HuH-7 (cell line): ENCODE measurements around the gene SF3B4.
"Not testable (repeated sequence)": the region's sequence is repeated elsewhere in the genome, so short reads cannot be mapped to it uniquely, and the experiment has no call there.

Experiments used
- DNase-seq: peaks from one replicate; pipeline ENCODE4 v3.0.0; 2011; ENCODE audit warnings: low spot score

The SF3B4 gene, protein sequence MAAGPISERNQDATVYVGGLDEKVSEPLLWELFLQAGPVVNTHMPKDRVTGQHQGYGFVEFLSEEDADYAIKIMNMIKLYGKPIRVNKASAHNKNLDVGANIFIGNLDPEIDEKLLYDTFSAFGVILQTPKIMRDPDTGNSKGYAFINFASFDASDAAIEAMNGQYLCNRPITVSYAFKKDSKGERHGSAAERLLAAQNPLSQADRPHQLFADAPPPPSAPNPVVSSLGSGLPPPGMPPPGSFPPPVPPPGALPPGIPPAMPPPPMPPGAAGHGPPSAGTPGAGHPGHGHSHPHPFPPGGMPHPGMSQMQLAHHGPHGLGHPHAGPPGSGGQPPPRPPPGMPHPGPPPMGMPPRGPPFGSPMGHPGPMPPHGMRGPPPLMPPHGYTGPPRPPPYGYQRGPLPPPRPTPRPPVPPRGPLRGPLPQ

DNA sequence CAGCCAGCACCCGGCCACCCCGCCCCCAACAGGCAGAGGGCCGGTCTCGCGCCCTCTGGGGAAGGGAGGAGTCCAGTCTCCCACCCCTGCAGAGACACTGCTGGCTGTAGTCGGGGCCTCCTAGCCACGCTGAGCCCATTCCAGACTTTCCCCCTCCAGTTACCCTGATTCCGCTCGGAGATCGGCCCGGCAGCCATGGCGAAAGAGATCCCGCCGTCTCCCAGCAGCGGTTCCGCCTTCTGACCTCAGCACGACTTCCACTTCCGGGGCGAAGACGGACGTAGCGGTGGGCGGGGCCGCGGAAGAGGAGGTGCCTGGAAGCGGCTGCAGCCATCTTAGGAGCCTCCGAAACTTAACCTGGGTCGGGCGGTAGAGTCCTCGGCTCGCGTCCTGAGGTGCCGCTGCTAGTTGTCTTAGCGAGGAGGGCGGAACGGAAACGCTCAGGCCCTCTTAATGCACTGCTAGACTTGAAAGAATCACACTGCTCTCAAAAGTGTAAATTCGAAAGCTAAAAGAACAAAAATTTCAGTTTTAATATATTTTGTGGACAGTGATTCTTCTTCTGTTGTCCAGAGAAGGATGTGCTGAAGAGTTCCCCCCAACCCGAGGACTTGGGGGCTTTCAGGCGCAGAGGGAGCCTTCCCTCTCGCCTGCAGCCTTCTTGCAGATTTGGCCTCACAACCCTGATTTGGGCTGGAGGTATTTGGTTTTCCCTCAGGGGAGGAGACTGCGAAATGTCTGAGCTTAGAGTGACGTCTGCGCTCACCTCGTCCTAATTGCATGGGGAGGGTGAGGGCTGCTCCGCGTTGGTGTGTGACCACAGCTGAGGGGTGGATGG lies at the start of gene SF3B4:
SF3B4 (minus strand) TSS at position 241 of the 838 bp plus-strand sequence; CDS start at position 197, 44 bp downstream.
- peak; percentile 81 for DNase-seq

DNA sequence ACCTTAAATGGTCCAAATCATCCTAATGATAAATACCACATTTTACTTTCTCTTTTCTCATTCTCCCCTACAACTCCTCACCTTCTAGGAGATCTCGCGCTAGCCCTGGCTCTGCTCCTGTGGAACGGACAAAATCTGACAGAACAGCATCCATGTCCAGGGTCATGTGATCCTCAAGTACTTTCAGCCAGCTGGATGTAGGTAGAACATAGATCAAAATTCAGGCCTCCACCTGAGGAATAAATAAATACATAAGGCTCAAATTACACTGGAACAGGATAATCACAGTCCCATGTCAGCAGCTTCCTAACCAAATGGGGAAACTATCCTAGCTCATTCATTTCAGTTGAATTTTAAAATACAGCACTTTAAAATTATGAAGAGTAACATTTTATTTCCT lies 49.7 kb upstream of the SF3B4 start:
- no peak for DNase-seq

DNA sequence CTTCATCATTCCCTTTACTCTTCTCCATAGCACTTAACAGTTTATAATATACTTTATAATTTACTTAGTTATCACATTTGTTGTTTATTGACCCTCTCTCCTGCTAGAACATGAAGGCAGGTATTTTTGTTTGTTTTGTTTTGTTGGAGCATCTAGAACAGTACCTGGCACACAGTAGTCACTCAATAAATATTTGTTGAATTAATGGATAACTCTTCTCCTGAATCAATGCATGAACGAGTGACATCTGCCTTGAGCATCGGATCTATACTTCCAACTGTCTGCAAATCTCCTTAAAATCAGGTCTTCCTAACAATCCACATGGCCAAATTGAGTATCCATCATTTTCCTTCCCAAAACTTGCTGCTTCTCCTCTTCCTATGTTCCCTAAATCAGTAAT lies 44.9 kb upstream of the SF3B4 start:
- DNase-seq, result no peak

DNA sequence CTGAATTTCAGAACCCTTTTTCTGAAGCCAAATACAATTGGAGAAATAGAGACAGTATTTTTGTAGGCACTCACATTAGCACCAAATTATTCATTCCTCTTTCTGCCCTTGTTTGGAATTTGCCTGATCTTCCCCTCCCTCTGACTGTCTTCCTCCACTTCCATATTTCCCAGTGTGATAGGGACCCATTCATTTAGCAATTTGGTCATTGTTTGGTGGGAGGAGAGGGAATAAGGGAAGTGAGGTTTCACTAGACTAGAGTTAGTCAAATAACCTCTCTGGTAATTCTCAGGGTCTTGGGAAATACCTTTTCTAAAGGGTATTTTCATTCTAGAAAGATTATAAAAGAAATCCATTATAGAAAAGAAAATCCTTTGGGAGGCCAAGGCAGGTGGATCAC lies 40.0 kb upstream of the SF3B4 start:
- DNase-seq, result no peak

DNA sequence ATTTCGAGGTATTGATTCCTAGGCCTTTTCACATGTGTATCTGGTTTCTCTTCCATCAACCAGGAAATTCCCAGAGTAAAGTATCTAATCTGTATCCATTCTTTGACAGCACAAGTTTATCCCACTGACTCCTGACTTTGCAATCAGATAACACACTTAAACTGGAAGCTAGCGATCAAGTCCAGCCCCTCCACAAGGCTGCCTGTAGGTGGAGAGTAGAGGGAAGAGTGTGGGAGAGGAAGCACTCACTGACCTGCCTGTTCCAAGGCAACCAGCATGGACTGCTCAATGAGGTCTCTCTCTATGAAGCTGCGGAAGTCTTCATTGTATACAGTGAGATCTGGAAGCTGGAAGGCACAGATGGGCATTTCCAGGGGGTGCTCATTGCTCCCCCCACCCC lies 39.4 kb upstream of the SF3B4 start:
- no peak for DNase-seq

DNA sequence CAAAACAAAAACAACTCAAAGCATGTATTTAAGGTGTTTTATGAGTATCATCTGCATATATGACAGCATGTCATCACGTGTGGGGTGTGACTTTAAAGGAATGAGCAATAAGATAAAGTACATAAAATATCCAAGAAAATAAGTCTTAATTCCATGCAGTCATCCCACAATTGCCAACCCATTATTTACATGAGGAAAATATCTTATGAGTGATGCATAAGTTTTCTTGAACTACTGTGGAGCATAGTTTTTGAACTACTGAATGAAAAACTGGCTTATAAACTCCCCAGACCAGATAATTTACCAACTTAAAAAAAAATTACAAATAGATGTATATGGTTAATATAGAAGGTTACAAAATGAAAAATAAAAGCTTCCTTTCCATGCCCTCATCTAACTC lies 38.8 kb upstream of the SF3B4 start:
- no peak for DNase-seq

DNA sequence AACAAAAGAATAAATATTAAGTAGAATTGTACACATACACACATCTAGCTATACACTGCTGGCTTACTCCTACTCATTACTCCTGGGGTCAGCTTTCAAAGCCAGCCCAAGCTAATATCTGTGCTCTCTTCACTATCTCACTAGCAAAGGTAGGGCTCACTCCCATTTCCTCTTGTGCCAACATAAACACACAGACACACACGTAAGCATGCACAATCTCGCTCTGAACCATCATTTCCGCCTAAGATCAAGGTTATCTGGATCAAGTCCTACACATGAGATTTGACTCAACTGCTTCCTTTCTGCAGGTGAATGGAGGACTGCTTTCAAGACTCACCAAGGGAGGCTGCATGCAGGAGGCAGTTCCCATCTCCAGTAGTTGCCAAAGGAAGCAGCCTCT lies 37.8 kb upstream of the SF3B4 start:
- DNase-seq, result no peak

DNA sequence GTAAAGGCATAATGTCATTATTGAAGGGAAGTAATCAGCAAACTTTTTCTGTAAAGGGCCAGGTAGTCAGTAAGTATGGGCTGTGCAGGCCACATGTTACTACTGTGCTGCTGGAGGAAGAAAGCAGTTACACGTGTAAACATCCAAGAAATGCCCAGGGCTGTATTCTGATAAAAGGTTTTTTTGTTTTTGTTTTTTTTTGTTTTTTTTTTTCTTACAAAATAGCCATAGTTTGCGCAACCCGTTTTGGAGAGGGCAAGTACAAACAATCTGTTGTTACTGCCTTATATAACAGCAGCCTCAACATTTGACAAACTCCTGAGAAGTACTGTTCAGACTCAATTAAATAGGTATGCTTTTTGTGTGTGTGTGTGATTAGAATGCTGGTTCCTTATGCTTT lies 35.8 kb upstream of the SF3B4 start:
- DNase-seq, result no peak

DNA sequence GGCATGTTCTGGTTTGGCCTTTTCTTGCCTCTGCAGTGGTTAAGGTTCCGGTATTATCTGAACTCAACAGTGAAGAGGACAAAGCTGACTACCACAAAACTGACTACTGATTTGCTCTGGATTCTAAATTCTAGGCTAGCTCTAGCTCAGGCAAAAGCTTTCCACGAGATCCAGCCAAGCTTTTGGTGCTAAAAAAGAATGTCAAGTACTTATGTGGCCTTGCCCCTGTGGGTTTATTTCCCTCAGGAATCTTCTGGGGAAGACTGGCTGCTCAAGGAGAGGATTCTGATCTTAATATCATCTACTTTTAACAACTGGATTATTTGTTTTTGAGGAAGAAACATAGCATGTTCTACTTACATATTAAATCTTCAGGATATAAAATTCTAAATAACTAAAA lies 35.1 kb upstream of the SF3B4 start:
- DNase-seq, result no peak

DNA sequence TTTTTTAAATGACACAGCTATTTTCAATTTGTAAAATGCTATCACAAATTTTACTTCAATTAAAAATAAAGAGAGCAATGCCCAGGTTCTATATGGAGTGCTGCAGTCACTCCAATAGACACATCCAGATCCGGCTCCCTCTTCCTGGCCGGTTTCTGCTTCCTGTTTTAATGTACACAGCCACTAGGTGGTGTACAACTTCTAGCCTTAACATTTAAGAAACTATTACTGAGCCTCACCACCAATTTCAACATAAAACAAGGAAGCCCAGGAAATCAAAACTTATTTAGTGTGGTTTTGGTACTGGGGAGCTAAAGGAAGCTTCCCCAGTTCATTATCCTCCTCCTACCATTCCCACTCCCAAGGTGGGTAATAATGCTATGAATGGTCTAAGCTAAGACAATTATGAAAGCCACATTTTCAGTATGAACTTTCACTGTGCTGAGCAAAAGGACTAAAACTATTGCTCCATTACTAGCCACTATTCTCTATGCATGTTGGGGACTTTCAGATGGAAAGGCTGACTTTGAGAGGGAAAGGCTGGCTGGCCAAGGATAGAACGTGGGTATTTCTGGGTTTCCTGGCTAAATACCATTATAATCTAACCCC lies 34.5 kb upstream of the SF3B4 start:
- peak; percentile 41 for DNase-seq

DNA sequence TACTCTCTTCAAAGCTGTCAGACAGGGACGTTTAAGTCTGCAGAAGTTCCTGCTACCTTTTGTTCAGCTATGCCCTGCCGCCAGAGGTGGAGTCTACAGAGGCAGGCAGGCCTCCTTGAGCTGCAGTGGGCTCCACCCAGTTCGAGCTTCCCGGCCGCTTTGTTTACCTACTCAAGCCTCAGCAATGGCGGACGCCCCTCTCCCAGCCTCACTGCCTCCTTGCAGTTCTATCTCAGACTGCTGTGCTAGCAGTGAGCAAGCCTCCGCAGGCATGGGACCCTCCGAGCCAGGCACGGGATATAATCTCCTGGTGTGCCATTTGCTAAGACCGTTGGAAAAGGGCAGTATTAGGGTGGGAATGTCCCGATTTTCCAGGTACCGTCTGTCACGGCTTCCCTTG lies 29.9 kb upstream of the SF3B4 start:
- DNase-seq, result not testable (repeated sequence)

DNA sequence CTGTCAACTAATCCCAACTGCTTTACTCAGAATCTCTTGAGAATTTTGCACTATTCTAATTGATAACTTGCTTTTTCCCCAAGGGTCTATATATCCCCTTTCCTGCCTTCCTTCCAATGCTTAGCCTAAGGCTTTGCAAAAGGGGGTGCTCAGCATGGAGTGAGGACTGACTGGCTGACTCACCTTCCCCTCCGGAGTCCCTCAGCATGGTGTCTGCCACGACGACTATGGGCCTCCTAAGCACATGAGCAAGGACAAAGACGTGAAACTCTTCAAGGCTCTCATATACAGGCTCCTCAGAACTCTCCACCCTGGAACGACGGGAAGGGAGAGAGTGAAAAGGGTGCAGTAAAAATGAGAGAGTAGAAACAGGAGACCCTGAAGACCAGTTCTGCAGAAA lies 22.3 kb upstream of the SF3B4 start:
- DNase-seq, result no peak

DNA sequence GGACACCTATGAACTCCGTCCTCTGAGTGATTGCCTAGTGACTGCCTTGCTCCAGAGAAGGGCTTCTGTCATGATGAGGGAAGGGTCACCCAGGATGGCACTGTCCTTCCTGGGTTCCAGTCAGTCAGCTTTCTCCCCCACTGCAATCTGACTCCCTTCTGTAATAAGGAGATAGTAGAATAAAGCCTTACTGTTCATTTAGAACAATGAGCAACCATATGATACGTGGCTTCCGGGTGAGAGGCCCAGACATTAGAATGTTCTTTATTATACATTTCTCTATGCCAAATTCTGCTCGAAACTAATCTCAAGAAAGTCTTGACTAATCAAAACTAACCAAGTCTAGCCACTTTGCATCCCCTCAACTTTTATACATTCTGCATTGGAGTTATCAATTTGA lies 17.6 kb upstream of the SF3B4 start:
- DNase-seq, result no peak

DNA sequence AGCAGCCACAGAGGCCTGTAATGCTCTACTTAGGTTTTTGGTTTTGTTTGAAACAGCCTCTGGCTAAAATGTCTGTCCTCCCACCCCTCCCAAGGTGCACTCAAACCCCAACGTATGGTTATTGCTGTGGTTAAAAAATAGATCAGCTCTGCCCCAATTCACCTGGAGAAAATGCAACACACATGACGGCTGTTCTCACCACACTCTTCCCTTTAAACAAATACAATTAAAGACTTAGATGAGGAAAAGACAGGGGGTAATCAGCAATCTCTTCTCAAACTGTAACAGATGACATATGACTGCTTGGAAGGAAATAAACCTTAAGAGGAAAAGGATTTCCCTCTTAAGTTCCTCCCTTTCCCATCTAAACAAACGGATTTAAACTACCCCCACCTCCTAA lies 15.3 kb upstream of the SF3B4 start:
- no peak for DNase-seq

DNA sequence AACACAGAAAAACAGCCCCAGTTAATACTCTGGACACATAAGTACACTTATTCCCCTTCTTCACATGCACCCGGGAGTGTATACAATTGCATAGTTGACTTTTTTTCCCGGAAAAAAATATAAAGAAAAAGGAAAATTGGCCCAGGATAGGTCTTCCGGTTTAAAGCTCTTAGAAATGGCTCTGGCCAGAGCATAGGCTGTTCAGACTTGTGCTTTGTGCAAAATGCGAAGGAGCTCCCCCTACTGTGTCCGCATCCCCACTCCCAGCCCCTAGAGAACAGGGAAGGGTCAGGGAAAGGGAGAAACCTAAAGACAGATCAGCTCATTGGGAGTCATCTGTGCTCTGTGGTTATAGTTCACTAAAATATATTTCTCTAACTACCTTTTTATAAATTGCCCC lies 14.6 kb upstream of the SF3B4 start:
- DNase-seq, result peak; percentile 46

DNA sequence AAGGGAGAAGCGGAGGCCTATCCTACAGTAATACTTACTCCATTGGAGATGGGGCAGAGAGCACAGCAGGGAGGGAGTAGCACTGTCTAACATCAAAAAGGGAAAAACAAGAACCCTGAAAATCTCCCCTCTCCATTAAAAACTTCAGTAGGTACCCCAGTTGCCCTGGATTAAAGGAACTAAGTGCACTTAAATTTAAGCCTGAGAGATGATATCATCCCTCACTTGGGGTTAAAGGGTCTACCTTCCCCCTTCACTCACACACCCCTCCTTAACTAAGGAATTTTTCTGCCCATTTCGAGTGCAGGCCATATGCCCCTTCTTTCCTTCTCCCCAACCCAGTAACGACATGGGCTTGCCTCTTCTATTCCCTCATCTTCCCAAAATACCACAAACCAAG lies 12.8 kb upstream of the SF3B4 start:
- DNase-seq, result no peak

DNA sequence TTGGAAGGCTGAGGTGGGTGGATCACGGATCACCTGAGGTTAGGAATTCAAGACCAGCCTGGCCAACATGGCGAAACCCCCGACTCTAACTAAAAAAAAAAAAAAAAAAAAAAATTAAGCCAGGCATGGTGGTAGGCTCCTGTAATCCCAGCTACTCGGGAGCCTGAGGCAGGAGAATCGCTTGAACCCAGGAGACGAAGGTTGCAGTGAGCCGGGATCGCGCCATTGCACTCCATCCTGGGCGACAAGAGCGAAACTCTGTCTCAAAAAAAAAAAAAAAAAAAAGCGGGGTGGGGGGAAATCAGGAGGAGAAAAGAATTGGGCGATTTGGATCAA lies 11.0 kb upstream of the SF3B4 start:
- DNase-seq, result not testable (repeated sequence)

DNA sequence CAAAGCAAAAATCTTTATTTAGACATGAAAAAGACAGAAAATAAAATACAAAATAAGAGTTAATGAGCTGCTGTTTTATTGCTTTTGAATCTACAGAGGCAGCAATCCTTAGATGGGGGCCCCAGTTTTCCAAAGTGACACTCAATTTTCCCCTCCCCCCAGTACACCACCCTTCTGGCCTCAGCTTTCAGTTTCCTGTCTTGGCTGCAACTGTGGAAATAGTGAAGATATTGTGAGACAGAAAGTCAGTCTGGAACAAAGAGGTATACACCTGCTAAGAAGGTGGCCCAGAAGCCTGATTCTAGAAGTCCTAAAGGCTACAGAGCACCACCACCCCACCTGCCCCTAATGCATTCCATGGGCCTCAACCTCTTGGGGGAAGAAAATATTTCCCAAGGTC lies 10.2 kb upstream of the SF3B4 start:
- no peak for DNase-seq

DNA sequence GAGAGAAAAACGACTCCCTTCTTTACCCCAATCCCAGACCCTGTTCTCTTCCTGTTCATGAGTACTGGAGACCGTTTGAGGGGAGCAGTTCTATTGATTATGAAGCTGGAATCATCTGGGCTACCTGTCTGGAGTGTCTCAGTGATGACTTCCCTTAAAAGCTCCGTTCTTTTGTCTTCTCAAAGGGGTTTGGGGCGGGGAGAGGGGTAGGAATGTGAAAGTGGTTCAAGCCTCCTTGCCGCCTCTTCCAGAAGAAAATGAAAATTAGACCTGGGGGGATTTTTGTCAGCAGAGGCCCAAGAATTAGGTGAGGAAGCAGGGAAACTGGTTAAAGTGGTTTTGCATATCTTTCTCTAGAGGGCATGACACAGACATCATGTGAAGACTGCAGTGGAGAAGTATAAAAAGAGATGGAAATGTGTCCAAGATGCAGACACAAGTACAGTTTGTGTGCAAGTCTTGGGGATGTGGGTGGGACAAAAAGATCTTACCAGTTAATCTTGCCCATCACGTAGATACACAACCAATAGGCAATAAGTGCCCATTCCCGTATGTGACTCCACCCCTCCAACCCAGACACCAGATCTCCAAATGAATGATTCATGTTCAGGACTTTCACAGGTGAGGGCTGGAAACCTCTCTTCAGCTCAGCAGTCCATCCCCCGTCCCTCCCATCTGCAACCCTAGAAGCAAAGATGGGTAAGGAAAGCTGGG lies 9.5 kb upstream of the SF3B4 start:
- DNase-seq, result no peak

DNA sequence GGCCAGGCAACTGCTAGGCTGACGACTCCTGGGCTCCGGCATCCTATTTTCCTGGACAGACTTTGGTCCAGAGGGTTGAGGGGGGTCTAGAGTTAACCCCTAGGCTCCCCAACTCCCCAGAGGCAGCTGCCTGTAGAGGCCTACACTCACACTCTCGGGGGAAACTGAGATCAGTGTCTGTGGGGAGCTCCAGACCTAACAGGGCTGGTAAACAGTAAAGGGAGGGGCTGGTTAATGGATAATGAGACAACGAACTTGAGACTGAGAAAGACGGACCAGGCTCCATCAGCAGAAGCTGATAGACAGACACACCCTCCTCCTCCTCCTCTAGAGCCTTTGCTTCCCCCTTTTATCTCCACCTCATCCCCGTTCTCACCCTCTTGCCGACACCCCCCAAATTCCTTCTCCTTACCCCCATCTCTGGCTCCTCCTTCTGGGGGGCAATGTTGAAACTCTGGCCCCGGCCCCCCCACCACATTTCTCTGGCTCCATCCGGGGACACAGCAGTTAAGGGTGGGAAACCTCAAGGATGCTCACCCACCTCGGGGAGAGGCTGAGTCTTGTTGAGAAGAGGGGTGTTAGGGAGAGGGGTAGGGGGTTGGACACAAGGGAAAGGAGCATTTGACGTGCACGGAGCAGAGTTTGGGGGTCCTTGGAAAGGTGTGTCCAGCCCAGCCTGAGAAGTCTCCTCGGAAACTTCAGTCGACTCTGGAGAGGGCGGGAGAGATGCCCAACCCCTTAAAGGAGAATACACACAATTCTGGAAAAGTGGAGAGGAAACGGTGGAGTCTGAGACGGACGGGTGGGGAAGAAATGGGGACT lies 8.8 kb upstream of the SF3B4 start, which contains the start of gene MTMR11:
MTMR11 (minus strand) TSS at position 710 of the 822 bp plus-strand sequence; CDS start at position 478, 232 bp downstream.
- DNase-seq, result peak; percentile 39

DNA sequence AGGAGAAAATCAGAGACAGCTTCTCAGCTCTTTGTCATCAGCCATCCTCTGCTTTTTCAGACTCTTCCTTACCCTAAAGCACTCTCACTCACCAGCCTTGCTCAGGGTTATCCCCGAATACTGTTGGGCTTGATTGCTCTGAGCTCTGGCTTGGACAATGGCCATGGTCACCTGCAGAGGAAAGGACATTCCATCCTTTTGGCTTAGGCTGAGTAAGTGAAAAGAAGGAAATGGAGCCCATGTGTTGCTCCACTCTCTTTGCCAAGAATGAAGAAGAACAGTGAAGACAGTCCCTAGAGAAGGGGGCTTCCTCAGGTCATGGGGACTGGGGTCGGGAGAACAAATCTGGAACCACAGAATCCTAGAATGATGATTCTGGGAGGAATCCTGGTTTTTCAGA lies 6.8 kb upstream of the SF3B4 start:
- DNase-seq, result no peak
